ENCODE data around the gene PRKG2. TPM values are rescaled to one million over a fixed set of nuclear protein-coding genes. Genes with fewer than 3 reads are reported as not detected.

Gene PRKG2
- polyA plus RNA-seq, 2 of the 4 experiments (the other 2 are of a cell fraction): 0.96 to 5.3 TPM

GRCh38 chr4:81198609-81199008, 16.4 kb downstream of the PRKG2 start:
- TF ChIP-seq, protein P1, sequence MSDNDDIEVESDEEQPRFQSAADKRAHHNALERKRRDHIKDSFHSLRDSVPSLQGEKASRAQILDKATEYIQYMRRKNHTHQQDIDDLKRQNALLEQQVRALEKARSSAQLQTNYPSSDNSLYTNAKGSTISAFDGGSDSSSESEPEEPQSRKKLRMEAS (IDR thresholded peaks at IDR 0.05): no peak
- no peak for TF ChIP-seq MYC (IDR thresholded peaks at IDR 0.05; ENCODE audit: borderline replicate concordance, low read length)
- no peak for TF ChIP-seq ZNF302 (CRISPR knock-in tag; IDR thresholded peaks at IDR 0.05)
- TF ChIP-seq, protein P2, sequence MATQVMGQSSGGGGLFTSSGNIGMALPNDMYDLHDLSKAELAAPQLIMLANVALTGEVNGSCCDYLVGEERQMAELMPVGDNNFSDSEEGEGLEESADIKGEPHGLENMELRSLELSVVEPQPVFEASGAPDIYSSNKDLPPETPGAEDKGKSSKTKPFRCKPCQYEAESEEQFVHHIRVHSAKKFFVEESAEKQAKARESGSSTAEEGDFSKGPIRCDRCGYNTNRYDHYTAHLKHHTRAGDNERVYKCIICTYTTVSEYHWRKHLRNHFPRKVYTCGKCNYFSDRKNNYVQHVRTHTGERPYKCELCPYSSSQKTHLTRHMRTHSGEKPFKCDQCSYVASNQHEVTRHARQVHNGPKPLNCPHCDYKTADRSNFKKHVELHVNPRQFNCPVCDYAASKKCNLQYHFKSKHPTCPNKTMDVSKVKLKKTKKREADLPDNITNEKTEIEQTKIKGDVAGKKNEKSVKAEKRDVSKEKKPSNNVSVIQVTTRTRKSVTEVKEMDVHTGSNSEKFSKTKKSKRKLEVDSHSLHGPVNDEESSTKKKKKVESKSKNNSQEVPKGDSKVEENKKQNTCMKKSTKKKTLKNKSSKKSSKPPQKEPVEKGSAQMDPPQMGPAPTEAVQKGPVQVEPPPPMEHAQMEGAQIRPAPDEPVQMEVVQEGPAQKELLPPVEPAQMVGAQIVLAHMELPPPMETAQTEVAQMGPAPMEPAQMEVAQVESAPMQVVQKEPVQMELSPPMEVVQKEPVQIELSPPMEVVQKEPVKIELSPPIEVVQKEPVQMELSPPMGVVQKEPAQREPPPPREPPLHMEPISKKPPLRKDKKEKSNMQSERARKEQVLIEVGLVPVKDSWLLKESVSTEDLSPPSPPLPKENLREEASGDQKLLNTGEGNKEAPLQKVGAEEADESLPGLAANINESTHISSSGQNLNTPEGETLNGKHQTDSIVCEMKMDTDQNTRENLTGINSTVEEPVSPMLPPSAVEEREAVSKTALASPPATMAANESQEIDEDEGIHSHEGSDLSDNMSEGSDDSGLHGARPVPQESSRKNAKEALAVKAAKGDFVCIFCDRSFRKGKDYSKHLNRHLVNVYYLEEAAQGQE (IDR thresholded peaks at IDR 0.05): no peak
- TF ChIP-seq POLR2A (IDR thresholded peaks at IDR 0.05; ENCODE audit: low read length): no peak
- TF ChIP-seq, protein P3, sequence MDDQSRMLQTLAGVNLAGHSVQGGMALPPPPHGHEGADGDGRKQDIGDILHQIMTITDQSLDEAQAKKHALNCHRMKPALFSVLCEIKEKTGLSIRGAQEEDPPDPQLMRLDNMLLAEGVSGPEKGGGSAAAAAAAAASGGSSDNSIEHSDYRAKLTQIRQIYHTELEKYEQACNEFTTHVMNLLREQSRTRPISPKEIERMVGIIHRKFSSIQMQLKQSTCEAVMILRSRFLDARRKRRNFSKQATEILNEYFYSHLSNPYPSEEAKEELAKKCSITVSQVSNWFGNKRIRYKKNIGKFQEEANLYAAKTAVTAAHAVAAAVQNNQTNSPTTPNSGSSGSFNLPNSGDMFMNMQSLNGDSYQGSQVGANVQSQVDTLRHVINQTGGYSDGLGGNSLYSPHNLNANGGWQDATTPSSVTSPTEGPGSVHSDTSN (IDR thresholded peaks at IDR 0.05): no peak
- TF ChIP-seq JUN (IDR thresholded peaks at IDR 0.05): no peak
- no peak for TF ChIP-seq SMC3 (IDR thresholded peaks at IDR 0.05)
- no peak for TF ChIP-seq EHMT2 (IDR thresholded peaks at IDR 0.05; ENCODE audit: low read depth)
- TF ChIP-seq BHLHE40 (IDR thresholded peaks at IDR 0.05; ENCODE audit: low read depth, low read length): no peak
- TF ChIP-seq, protein P4, sequence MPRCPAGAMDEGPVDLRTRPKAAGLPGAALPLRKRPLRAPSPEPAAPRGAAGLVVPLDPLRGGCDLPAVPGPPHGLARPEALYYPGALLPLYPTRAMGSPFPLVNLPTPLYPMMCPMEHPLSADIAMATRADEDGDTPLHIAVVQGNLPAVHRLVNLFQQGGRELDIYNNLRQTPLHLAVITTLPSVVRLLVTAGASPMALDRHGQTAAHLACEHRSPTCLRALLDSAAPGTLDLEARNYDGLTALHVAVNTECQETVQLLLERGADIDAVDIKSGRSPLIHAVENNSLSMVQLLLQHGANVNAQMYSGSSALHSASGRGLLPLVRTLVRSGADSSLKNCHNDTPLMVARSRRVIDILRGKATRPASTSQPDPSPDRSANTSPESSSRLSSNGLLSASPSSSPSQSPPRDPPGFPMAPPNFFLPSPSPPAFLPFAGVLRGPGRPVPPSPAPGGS (IDR thresholded peaks at IDR 0.05): no peak
- TF ChIP-seq KDM1A (IDR thresholded peaks at IDR 0.05; ENCODE audit: low read depth): no peak
- no peak for TF ChIP-seq ZFP36 (IDR thresholded peaks at IDR 0.05; ENCODE audit: borderline replicate concordance, partially characterized antibody)
- TF ChIP-seq SREBF2 (IDR thresholded peaks at IDR 0.05): no peak
- TF ChIP-seq EP300 (IDR thresholded peaks at IDR 0.05): no peak
- no peak for TF ChIP-seq KDM5A (IDR thresholded peaks at IDR 0.05)
- no peak for TF ChIP-seq CBX8 (IDR thresholded peaks at IDR 0.05)
- Histone ChIP-seq H3K4me2 (no peak overlapping the region), H3K4me3 (no peak overlapping the region), H3K27ac (no peak overlapping the region), H3K4me1 (no peaks in the 10 kb centered on the region), H3K9me3 (no peaks in the 10 kb centered on the region)
- ChIA-PET POLR2A (no interaction called here), CTCF (interaction anchor here (0.7 kb wide), 1 partner anchor 17 kb away, joined by 3 read pairs; no protein-coding TSS in a partner anchor)
- 19% methylated on average over 1 of the region's 1 CpG for WGBS (ENCODE audit: missing lambda C conversion rate)
- ATAC-seq (no peak), FAIRE-seq (no peak), DNase-seq (ENCODE audit: low read depth in 1 of 2, low spot score in 1 of 2) (no peak)

GRCh38 chr4:81197864-81198524, 17.0 kb downstream of the PRKG2 start:
- CTCF ChIA-PET: interaction anchor here (0.7 kb wide), 1 partner anchor 18 kb away, joined by 3 read pairs; no protein-coding TSS in a partner anchor
- POLR2A ChIA-PET: no interaction called here
- 19% methylated on average over 4 of the region's 4 CpGs for WGBS (ENCODE audit: missing lambda C conversion rate)
- no peak for TF ChIP-seq POLR2A (IDR thresholded peaks at IDR 0.05; ENCODE audit: low read length)
- no peak for TF ChIP-seq MYC (IDR thresholded peaks at IDR 0.05; ENCODE audit: borderline replicate concordance, low read length)
- TF ChIP-seq ZSCAN20 (CRISPR knock-in tag; IDR thresholded peaks at IDR 0.05): no peak
- no peak for TF ChIP-seq HOXA7 (CRISPR knock-in tag; IDR thresholded peaks at IDR 0.05)
- TF ChIP-seq ELK1 (IDR thresholded peaks at IDR 0.05; ENCODE audit: low read depth, low read length): no peak
- TF ChIP-seq, protein P4 (IDR thresholded peaks at IDR 0.05): no peak
- no peak for TF ChIP-seq RCOR1 (IDR thresholded peaks at IDR 0.05; ENCODE audit: low read depth, low read length)
- TF ChIP-seq RFX5 (IDR thresholded peaks at IDR 0.05): no peak
- no peak for TF ChIP-seq NPAS2 (CRISPR knock-in tag; IDR thresholded peaks at IDR 0.05; ENCODE audit: borderline replicate concordance)
- TF ChIP-seq FOXS1 (CRISPR knock-in tag; IDR thresholded peaks at IDR 0.05): no peak
- no peak for TF ChIP-seq HMGXB4 (CRISPR knock-in tag; IDR thresholded peaks at IDR 0.05; ENCODE audit: borderline replicate concordance)
- no peak for TF ChIP-seq BHLHE40 (IDR thresholded peaks at IDR 0.05; ENCODE audit: low read depth, low read length)
- TF ChIP-seq GATA3 (IDR thresholded peaks at IDR 0.05; ENCODE audit: borderline replicate concordance): no peak
- TF ChIP-seq MAFK (IDR thresholded peaks at IDR 0.05; ENCODE audit: partially characterized antibody): no peak
- no peak for TF ChIP-seq JUNB (IDR thresholded peaks at IDR 0.05)

More at GRCh38 chr4:81197864-81198524, 17.0 kb downstream of the PRKG2 start:
- H3K4me2 ChIP-seq: no peak overlapping the region
- H3K4me1 ChIP-seq: no peaks in the 10 kb centered on the region
- no peak for DNase-seq (ENCODE audit: low read depth in 1 of 2, low spot score in 1 of 2)
- H3K9me3 ChIP-seq: no peaks in the 10 kb centered on the region
- ATAC-seq: no peak
- FAIRE-seq: no peak
- no peak overlapping the region for H3K27ac ChIP-seq
- no peak overlapping the region for H3K4me3 ChIP-seq
